NCI-H82 treated with DMSO at 0.1 percent for 48 hours (cell line): ENCODE data around the gene SPRR1B.
"Not testable (repeated sequence)": the region's sequence is repeated elsewhere in the genome, so short reads cannot be mapped to it uniquely, and the experiment has no call there.

Experiments used
- DNase-seq: peaks from one replicate; lab custom pipeline; 2025; ENCODE audit not compliant: unreplicated experiment; lab: John Stamatoyannopoulos, UW

SPRR1B gene

GRCh38 chr1:153030895-153031294 lies at the start of gene SPRR1B:
TSS of gene SPRR1B (plus strand) at chr1:153031203. CDS start at chr1:153032346, 1,143 bp downstream.
- no peak for DNase-seq

DNA sequence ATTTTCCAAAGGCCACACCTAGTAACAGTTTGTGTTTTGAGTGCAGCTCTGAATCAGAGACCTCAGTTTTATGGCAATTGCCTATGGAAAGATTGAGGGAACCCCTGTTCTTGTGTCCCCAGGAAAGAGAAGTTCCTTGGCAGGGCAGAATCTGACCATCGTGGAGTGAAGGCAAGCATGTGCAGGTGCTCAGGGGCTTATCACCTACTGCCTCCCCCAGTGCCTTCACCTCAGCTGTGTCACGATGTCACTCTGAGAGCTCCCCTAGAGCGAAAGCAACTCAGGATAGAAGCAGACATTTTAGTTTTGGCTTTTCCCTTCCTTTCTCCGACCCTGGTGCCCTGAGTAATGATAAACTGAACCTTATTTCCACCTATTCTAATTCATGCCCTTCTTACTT lies 48.9 kb upstream of the SPRR1B start:
- no peak for DNase-seq

DNA sequence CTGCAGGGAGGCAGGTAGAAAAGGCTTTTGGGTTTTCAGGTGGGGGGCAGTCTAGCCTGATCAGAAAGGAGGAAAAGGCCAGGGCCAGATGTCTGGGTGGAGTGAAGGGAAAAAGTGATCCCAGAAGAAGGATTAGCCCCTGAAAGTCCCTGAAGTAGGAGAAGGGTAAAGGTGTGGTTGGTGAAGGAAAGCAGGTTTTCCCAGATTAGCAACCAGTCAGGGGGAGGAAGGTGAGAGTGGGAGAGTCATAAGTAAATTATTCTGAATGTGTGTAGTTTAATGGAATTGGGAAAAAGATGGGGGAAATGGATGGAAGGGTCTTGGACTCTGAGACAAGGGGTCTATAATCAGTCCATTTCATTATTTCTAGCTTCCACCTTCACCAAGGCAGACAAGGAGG lies 47.8 kb upstream of the SPRR1B start:
- no peak for DNase-seq

DNA sequence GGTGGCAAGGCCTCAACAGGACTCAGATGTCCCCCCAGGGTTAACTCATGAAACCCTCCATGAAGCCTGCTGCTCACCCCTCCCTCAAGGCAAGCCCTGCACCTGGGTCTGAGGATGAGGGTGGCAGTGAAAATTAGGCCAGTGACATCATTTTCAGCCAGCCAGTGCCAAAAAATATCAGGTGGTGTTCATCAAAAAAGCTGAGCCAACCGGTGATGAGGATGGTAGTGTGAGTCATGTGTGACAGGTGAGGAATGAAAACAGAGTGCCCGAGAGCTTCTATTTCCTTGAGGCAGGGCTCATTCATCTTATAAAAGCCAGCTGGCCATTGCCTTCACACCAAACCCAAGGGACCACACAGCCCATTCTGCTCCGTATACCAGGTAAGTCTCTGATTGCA lies 47.3 kb upstream of the SPRR1B start, which contains the start of gene SPRR1A:
Gene SPRR1A (plus strand): TSS at position 339 of the 400 bp plus-strand sequence. CDS start 1,150 bp downstream, outside the sequence.
- no peak for DNase-seq

- no peak for DNase-seq
These were observed 44.4 kb upstream of the SPRR1B start for GRCh38 chr1:152986578-152986977.

GRCh38 chr1:152993186-152993585 lies 37.8 kb upstream of the SPRR1B start:
- DNase-seq = no peak

DNA sequence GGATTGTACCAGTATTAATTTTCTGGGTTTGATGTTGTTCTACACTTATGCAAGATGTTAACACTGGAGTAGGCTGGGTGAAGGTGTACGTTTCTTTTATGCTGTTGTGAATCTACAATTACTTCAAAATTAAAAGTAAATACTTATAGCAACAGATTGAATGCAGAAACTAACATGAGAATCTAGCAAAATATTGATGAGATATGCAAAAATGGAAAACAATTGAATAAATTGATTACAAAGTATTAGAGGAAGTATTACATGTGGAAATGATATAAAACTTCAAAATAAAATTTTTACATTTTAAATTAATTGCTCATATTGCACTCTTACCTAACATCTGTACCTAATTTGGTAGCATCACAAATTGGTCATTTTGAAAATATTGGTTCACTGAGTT lies 35.2 kb upstream of the SPRR1B start:
- no peak for DNase-seq

DNA sequence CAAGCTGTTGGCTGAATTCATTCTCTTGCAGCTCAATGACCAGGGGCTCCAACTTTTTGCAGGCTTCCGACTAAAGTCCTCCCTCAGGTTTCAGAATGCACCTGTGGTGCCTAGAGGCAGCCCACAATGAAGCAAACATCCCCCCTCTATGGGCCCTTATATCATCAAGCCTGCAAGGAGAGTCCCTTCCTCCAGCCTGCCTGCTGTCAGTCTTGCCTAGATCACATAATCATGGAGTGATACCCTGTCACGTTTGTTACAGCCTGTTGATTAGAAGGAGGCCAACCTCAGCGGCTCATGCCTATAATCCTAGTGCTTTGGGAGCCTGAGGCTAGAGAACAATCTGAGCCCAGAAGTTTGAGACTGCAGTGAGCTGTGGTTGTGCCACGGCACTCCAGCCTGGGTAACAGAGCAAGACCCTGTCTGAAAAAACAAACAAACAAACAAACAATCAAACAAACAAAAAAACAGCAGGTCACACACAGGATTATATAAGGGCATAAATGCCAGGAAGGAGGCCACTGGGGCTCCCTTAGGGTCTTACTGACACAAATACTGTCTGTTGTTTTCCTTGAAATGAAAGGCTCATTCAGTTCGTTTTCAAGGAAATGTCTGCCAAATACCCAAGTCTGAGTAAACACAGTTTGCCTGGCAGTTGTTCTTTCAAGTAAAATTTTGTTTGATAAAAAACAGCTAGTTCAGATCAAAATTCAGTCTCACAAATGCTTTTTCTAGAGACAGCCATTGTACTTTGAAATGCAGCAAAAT lies 34.2 kb upstream of the SPRR1B start:
- DNase-seq = peak; percentile 19

GRCh38 chr1:152997901-152998300 lies 33.1 kb upstream of the SPRR1B start:
- DNase-seq = no peak

DNA sequence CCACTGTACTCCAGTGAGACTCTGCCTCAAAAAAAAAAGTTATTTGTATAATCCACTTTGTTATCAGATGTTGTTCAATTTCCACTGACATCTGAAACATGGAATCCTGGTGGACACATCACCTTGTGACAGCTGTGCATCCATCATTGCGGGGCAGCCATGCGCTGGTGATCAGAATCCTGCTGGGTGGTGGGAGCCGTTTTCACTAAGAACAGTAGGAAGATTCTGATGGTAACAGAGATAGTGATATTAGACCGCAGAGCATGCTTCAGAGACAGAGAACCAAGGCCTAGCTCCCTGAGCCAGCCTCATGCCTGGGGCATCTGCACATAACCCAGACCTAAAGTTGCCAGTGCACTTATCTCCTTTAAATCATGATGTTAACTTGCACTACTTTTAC lies 32.5 kb upstream of the SPRR1B start:
- no peak for DNase-seq

GRCh38 chr1:152999818-153000217 lies 31.2 kb upstream of the SPRR1B start:
- no peak for DNase-seq

DNA sequence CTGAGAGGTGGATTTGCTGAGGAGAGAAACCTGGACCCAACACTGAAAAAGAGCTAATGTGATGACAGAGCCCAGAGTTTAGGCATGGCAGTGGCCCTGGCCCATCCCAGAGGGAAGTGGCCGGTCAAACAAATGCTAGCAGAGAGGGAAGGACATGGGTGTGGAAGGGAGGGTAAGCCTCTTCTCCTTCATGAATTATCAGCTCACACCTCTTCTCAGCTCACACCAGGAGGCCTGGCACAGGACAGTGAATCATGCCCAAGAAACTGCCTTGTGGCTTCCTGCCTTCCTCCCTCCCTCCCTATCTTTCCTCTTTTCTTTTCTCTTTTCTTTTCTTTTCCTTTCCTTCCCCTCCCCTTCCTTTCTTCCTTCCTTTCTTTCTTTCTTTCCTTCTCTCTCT lies 30.7 kb upstream of the SPRR1B start:
- DNase-seq = no peak

GRCh38 chr1:153001382-153001781 lies 29.6 kb upstream of the SPRR1B start, which contains the start of gene SPRR3:
TSS of gene SPRR3 (plus strand) at chr1:153001749. CDS start at chr1:153003021, 1,272 bp downstream.
- no peak for DNase-seq

GRCh38 chr1:153011235-153011758 lies 19.7 kb upstream of the SPRR1B start:
- not testable (repeated sequence) for DNase-seq

DNA sequence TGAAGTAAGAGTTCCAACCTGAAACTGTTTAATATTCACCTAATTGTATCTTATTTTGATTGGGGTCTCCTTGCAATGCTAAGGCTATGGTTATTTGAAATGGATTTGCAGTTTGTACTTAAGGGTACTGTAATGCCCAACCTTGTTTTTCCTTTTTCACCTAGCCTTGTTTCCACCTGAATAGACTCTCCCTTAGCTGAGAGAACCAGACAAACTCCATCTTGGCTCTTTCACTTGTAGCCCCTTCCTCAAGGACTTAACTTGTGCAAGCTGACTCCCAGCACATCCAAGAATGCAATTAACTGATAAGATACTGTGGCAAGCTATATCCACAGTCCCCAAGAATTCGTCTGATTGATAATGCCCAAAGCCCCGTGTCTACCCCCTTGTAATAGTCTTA lies 9.2 kb upstream of the SPRR1B start:
- not testable (repeated sequence) for DNase-seq

DNA sequence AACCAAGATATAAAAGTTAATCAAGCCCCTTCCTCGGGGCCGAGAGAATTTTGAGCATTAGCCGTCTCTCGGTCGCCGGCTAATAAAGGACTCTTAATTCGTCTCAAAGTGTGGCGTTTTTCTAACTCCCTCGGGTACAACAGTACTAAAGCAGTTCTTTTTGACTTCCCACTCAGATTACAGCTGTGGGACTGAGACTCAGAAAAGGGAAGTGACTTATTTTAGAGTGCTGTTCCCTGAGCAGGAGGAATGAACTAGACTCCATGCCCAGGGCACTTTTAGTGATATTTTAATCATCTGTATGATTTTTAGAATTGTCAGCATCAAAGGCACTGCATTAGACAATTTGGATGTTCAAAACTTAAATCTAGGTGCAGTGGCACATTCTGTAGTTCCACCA lies 8.7 kb upstream of the SPRR1B start:
- not testable (repeated sequence) for DNase-seq

GRCh38 chr1:153023109-153023508 lies 7.9 kb upstream of the SPRR1B start:
- no peak for DNase-seq

DNA sequence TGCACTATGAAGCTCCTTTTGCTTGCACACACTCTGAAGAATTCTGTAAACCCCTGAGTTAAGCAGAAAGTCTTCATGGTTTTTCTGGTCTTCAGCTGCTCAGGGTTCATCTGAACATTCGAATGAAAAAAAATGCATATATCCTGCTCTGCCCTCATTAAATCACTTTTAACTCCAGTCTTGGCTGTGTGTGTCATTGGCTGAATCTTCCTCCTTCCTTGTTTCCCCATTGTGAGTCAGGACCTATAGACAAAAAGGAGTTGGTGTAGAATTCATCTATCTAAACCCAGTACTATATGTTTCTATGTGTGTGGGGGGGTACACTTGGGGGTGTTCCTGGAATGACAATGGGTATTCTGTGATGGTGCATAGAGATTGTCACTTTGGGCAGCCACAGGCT lies 6.6 kb upstream of the SPRR1B start:
- DNase-seq = no peak

GRCh38 chr1:153025797-153026196 lies 5.2 kb upstream of the SPRR1B start:
- DNase-seq = no peak

DNA sequence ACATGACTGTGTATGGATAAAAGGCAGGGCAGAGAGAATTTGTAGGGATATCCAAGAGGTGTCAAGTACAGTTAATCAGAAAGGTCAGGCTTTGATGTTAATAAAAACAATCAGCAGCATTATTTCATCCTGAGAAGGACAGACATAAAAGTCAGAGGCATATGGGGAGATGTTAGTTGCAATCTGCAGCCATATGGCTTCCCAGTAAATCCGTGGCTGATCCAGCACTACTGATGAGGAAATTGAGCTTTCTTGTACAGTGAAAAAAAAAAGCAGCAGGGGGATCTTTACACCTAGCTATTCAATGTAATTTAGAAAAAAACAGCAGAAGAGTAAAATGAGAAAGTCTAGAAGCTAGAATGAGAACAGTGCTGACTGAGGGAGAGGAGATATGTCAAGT lies 2.2 kb upstream of the SPRR1B start:
- DNase-seq = peak; percentile 19

DNA sequence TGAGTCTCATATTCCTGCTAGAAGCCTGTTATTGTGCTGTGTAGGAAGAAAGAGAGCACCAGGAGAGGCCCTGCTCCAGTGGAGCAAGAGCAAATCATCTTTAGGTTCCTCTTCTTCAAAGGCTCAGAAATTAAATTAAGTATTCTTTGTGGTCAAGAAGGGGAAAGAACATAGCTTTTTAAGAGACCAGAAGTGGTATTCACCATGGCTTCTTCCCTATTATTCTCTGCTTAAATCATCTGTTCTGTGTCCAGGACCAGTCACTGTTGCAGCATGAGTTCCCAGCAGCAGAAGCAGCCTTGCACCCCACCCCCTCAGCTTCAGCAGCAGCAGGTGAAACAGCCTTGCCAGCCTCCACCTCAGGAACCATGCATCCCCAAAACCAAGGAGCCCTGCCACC lies 1.1 kb downstream of the SPRR1B start:
- no peak for DNase-seq

DNA sequence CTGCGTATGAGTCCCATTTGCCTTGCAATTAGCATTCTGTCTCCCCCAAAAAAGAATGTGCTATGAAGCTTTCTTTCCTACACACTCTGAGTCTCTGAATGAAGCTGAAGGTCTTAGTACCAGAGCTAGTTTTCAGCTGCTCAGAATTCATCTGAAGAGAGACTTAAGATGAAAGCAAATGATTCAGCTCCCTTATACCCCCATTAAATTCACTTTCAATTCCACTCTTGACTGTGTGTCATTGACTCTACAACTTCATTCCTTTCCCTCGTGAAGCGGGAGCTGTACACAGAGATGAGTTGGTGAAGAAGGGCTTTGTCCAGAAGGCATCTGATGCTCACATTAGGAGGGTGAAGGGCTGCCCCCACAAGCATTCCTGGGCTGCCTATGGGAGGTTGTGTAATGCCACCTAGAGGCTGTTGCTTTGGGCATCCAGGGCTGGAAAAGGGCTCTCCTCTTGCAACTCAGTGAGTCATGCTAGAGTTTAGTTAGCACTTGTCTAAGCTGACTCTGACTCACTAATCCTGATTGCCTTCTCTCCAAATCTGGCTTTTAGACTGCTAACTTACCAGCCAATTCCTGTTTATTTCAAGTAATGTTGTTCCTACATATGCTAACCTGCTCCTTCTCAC lies 1.8 kb downstream of the SPRR1B start:
- DNase-seq = no peak
